ENCODE measurements around the gene TAS2R5.

DNA sequence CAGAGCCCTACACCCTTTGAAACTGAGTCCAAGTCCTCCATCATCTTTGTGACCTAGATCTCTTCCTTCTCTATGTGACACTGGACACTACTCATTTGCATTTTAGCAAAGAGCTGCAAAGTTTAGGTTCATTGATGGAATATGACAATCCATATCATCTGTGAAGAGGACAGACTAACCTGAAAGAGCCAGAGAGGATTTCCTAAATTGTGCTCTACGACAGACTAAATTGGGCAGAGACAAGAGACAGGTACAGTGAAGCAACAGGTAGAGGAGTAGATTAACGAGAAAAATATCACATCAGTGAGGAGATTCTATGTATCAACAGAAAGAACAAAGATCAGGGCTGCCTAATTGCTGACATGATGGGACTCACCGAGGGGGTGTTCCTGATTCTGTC lies 26.2 kb upstream of the TAS2R5 start, which contains the start of gene TAS2R3:
- TF ChIP-seq, protein P1, sequence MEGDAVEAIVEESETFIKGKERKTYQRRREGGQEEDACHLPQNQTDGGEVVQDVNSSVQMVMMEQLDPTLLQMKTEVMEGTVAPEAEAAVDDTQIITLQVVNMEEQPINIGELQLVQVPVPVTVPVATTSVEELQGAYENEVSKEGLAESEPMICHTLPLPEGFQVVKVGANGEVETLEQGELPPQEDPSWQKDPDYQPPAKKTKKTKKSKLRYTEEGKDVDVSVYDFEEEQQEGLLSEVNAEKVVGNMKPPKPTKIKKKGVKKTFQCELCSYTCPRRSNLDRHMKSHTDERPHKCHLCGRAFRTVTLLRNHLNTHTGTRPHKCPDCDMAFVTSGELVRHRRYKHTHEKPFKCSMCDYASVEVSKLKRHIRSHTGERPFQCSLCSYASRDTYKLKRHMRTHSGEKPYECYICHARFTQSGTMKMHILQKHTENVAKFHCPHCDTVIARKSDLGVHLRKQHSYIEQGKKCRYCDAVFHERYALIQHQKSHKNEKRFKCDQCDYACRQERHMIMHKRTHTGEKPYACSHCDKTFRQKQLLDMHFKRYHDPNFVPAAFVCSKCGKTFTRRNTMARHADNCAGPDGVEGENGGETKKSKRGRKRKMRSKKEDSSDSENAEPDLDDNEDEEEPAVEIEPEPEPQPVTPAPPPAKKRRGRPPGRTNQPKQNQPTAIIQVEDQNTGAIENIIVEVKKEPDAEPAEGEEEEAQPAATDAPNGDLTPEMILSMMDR (IDR thresholded peaks at IDR 0.05) = no peak
- no peak for TF ChIP-seq POLR2A (IDR thresholded peaks at IDR 0.05)
- TF ChIP-seq POLR2AphosphoS5 (IDR thresholded peaks at IDR 0.05) = no peak
